ENCODE measurements around the gene VWA7. TPM values are rescaled to one million over a fixed set of nuclear protein-coding genes. Genes with fewer than 3 reads are reported as not detected.

Gene VWA7
- total RNA-seq, 1 experiment from 2014 or later = 2.5 TPM

DNA sequence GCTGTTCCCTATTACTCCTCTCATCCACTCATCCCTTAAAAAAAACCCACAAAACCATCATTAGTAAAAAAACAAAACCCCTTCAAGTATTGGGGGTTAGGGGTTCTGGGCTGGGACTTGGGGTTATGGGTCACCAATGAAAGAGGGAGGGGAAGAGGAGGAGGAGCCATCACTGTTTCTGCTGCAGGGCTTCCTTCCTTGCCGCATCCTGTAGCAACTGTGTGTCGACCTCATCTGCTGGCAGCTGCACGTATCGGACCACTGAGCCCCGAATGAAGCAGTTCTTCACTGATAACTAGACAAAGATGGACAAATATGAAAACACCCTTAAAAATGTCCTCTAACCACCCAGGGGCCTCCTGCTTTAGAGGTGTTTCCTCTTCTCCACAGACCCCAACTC lies 20.5 kb upstream of the VWA7 start:
- no peak overlapping the region for H3K4me3 Mint-ChIP-seq
- peaks cover 3% of the 10 kb centered on the region for H3K23me2 ChIP-seq (ENCODE audit: insufficient read length, low read depth, low read length, poor library complexity, severe bottlenecking)
- no peak overlapping the region for H3K4ac ChIP-seq (ENCODE audit: low read depth, low read length)
- H2AK5ac ChIP-seq (ENCODE audit: insufficient read length, low read length) = no peak overlapping the region
- no peak overlapping the region for H3K23ac ChIP-seq (ENCODE audit: insufficient read length, low read depth, low read length)
- no peak overlapping the region for H3K56ac ChIP-seq (ENCODE audit: insufficient read length, low read depth, low read length)
- H3K4me1 Mint-ChIP-seq = peaks cover 6 to 7% of the 10 kb centered on the region in 2 experiments
- DNase-seq = no peak
- peaks cover 8 to 51% (median 40%) of the 10 kb centered on the region in 3 experiments for H3K36me3 Mint-ChIP-seq (ENCODE audit: insufficient read depth in 1 of 3, low read depth in 3 of 3)
- no peak overlapping the region for H2BK12ac ChIP-seq (ENCODE audit: insufficient read length, low read depth, low read length)
- no peak overlapping the region for H4K5ac ChIP-seq (ENCODE audit: insufficient read length, low read depth, low read length)
- H3K14ac ChIP-seq (ENCODE audit: insufficient read depth, low read length) = no peak overlapping the region
- H3T11ph ChIP-seq (ENCODE audit: low read length) = no peak overlapping the region
- H3K27me3 ChIP-seq (ENCODE audit: insufficient read depth, low read length) = no peaks in the 10 kb centered on the region
- H3K4me2 ChIP-seq (ENCODE audit: insufficient read depth, insufficient read length, low read length) = no peak overlapping the region
- no peak overlapping the region for H4K91ac ChIP-seq (ENCODE audit: insufficient read length, low read depth, low read length)
- H3K27ac ChIP-seq (ENCODE audit: insufficient read length, low read depth, low read length) = no peak overlapping the region
- peak overlapping the region in 1 of 3 experiments; percentile 70; a peak in 1 of 7 replicates for H3K27ac Mint-ChIP-seq
- TF ChIP-seq, protein P1, sequence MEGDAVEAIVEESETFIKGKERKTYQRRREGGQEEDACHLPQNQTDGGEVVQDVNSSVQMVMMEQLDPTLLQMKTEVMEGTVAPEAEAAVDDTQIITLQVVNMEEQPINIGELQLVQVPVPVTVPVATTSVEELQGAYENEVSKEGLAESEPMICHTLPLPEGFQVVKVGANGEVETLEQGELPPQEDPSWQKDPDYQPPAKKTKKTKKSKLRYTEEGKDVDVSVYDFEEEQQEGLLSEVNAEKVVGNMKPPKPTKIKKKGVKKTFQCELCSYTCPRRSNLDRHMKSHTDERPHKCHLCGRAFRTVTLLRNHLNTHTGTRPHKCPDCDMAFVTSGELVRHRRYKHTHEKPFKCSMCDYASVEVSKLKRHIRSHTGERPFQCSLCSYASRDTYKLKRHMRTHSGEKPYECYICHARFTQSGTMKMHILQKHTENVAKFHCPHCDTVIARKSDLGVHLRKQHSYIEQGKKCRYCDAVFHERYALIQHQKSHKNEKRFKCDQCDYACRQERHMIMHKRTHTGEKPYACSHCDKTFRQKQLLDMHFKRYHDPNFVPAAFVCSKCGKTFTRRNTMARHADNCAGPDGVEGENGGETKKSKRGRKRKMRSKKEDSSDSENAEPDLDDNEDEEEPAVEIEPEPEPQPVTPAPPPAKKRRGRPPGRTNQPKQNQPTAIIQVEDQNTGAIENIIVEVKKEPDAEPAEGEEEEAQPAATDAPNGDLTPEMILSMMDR (conservative IDR thresholded peaks at IDR 0.05) = no peak
- no peaks in the 10 kb centered on the region for H3K79me1 ChIP-seq (ENCODE audit: insufficient read depth, low read depth, low read length, poor library complexity, severe bottlenecking)
- no peaks in the 10 kb centered on the region for H3K27me3 Mint-ChIP-seq (ENCODE audit: low read depth)
- H3K9me3 Mint-ChIP-seq = no peaks in the 10 kb centered on the region
- H3K79me2 ChIP-seq (ENCODE audit: insufficient read depth, low read length) = peaks cover 2% of the 10 kb centered on the region; the same call in 1 of the 2 replicates
- no peak overlapping the region for H3K18ac ChIP-seq (ENCODE audit: insufficient read length, low read depth, low read length)
- H2AFZ ChIP-seq (ENCODE audit: low read length) = no peak overlapping the region
- WGBS (ENCODE audit: extremely low coverage, insufficient read length, low lambda C conversion rate) = no CpG with 5 or more reads among the region's 5 CpGs
- H4K8ac ChIP-seq (replicated peaks; ENCODE audit: insufficient read length, low read depth, low read length) = no peak overlapping the region
- H3K9ac ChIP-seq (ENCODE audit: extremely low read depth, insufficient read length, low read length) = no peak overlapping the region
- H3K9me3 ChIP-seq (ENCODE audit: control insufficient read depth, low read depth, low read length) = no peaks in the 10 kb centered on the region
- H2BK5ac ChIP-seq (ENCODE audit: insufficient read length, low read length) = no peak overlapping the region
- no peaks in the 10 kb centered on the region for H4K20me1 ChIP-seq (ENCODE audit: control insufficient read depth, insufficient read depth, insufficient read length)
- no peak overlapping the region for H2BK20ac ChIP-seq (ENCODE audit: low read depth, low read length, poor library complexity, severe bottlenecking)
- H3K4me1 ChIP-seq (ENCODE audit: insufficient read depth, low read length) = no peaks in the 10 kb centered on the region
- H2BK120ac ChIP-seq (ENCODE audit: low read depth, low read length, poor library complexity, severe bottlenecking) = no peak overlapping the region
- H2BK15ac ChIP-seq (ENCODE audit: low read depth, low read length) = no peak overlapping the region

Data from H9 (cell line).